Neutrophil (primary cell): ENCODE data around the gene FAM221B.

ENCODE experiments used
- H3K27ac ChIP-seq: fragments of 200-600 bp; sonication (generic); 2 replicates; pipeline ENCODE4 v1.5.1; 2016; ENCODE audit warnings: mild to moderate bottlenecking, moderate library complexity
- H3K27me3 ChIP-seq: fragments of 200-600 bp; sonication (generic); 2 replicates; pipeline ENCODE4 v1.6.0; 2016; ENCODE audit warnings: mild to moderate bottlenecking
- H3K36me3 ChIP-seq: fragments of 200-600 bp; sonication (generic); 2 replicates; pipeline ENCODE4 v1.5.1; 2017
- H3K4me1 ChIP-seq, 2 experiments: fragments of 200-600 bp in 1 of 2; sonication (generic) in 1 of 2; 1 replicate in 1 of 2; 2 replicates in 1 of 2; pipeline versions ENCODE4 v1.5.1 to v1.6.1; 2013 to 2016; ENCODE audit warnings: low read depth in 1 of 2, low read length in 1 of 2, mild to moderate bottlenecking in 1 of 2, moderate library complexity in 1 of 2; ENCODE audit not compliant: control insufficient read depth in 1 of 2, insufficient read depth in 1 of 2
- H3K4me3 ChIP-seq, 2 experiments: fragments of 200-600 bp in 1 of 2; sonication (generic) in 1 of 2; 1 replicate in 1 of 2; 2 replicates in 1 of 2; pipeline ENCODE4 v1.5.1; 2013 to 2016; ENCODE audit warnings: low read depth in 1 of 2, low read length in 1 of 2, mild to moderate bottlenecking in 1 of 2, moderate library complexity in 1 of 2
- H3K9me3 ChIP-seq: fragments of 200-600 bp; sonication (generic); 2 replicates; pipeline ENCODE4 v1.5.1; 2016
- CTCF ChIP-seq: fragments of 200-600 bp; sonication (generic); IDR thresholded peaks from 2 replicates; pipeline ENCODE4 v1.5.1; 2016; ENCODE audit warnings: antibody characterized with exemption

Gene FAM221B

GRCh38 chr9:35834260-35835215 lies 6.0 kb upstream of the FAM221B start:
- no peak for TF ChIP-seq CTCF
- Histone ChIP-seq H3K27me3 (peaks cover 72% of the 10 kb centered on the region), H3K27ac (peak overlapping the region; percentile 81), H3K4me3 (peak overlapping the region in 1 of 2 experiments; percentile 47), H3K36me3 (no peaks in the 10 kb centered on the region), H3K4me1 (peaks cover 39 to 53% of the 10 kb centered on the region in 2 experiments), H3K9me3 (no peaks in the 10 kb centered on the region)

- Histone ChIP-seq H3K36me3 (no peaks in the 10 kb centered on the region), H3K27me3 (peaks cover 68% of the 10 kb centered on the region), H3K4me3 (peak overlapping the region in 1 of 2 experiments; percentile 47), H3K9me3 (no peaks in the 10 kb centered on the region), H3K27ac (peak overlapping the region; percentile 81), H3K4me1 (peaks cover 48 to 61% of the 10 kb centered on the region in 2 experiments)
- TF ChIP-seq CTCF = no peak
Measured at GRCh38 chr9:35832814-35833213, 4.3 kb upstream of the FAM221B start.

GRCh38 chr9:35831040-35831439 lies 2.5 kb upstream of the FAM221B start:
- H3K27ac ChIP-seq = no peak overlapping the region
- H3K4me1 ChIP-seq = peaks cover 46 to 57% of the 10 kb centered on the region in 2 experiments
- TF ChIP-seq CTCF = no peak
- H3K27me3 ChIP-seq = peaks cover 67% of the 10 kb centered on the region
- no peak overlapping the region for H3K4me3 ChIP-seq
- H3K36me3 ChIP-seq = no peaks in the 10 kb centered on the region
- H3K9me3 ChIP-seq = no peaks in the 10 kb centered on the region

- Histone ChIP-seq H3K4me1 (peaks cover 33 to 44% of the 10 kb centered on the region in 2 experiments), H3K4me3 (peak overlapping the region; percentile 69 to 83), H3K9me3 (no peaks in the 10 kb centered on the region), H3K27me3 (peaks cover 63% of the 10 kb centered on the region), H3K27ac (peak overlapping the region; percentile 8), H3K36me3 (no peaks in the 10 kb centered on the region)
- no peak for TF ChIP-seq CTCF
Measured at GRCh38 chr9:35829764-35830096, 1.2 kb upstream of the FAM221B start.

GRCh38 chr9:35829084-35829763 lies 692 bp upstream of the FAM221B start, which contains the start of gene TMEM8B:
Gene TMEM8B (plus strand): TSS chr9:35829228. CDS start chr9:35829448, 220 bp downstream.
- Histone ChIP-seq H3K36me3 (no peaks in the 10 kb centered on the region), H3K4me3 (peak within 1 kb of the TSS; percentile 69 to 83), H3K27me3 (peaks cover 63% of the 10 kb centered on the region), H3K9me3 (no peaks in the 10 kb centered on the region), H3K4me1 (peaks cover 28 to 39% of the 10 kb centered on the region in 2 experiments), H3K27ac (peak within 1 kb of the TSS; percentile 55)
- no peak for TF ChIP-seq CTCF
